GM20000 (cell line): Measurements from ENCODE around the gene ZFAND3.

Experiments used
- DNase-seq: peaks from one replicate; pipeline ENCODE4 v3.0.0; 2012; ENCODE audit warnings: low spot score
- TF ChIP-seq, protein P1 (sequence below): IDR thresholded peaks from 2 replicates; pipeline ENCODE4 v1.5.1; 2012; ENCODE audit warnings: mild to moderate bottlenecking, control low read depth; ENCODE audit errors: extremely low read depth, missing control alignments

Gene ZFAND3

DNA sequence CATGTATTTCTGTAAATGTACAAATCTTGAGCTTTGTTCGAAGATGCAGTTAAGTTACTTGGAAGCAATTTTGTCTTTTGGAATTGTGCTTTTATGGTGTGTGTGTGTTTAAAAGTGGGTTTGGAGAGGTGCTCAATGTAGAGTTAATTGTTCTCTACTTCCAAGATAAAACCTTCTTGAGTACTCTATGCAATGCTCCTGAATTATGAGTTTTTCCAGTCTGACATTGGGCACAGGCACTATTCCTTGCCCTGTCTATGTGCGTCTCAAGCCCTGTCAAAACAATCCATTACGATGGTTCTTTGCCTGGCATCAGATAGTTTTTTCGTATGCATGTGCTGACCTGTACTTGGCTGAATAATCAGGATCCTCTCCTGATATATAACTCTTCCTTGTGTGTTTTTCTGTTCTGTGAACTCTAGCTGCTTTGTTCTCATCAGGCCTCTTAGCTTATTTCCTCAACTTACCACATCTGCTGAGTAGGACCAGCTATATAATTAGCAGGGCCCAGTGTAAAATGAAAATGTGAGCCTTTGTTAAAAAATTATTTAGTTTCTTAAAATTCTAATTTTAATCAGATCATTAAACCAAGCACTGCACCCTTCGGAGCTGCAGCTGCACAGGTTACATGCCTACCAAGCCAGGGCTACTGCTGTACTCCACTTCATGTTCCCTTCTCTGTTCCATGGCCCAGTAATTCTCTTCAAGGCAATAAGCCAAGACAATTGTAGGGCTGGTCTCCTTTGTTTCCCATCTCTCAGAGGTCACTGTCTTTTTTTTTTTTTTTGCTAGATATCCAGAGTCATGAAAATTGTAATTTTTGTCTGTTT lies 160.1 kb downstream of the ZFAND3 start:
- DNase-seq, result no peak
- TF ChIP-seq, protein P1, sequence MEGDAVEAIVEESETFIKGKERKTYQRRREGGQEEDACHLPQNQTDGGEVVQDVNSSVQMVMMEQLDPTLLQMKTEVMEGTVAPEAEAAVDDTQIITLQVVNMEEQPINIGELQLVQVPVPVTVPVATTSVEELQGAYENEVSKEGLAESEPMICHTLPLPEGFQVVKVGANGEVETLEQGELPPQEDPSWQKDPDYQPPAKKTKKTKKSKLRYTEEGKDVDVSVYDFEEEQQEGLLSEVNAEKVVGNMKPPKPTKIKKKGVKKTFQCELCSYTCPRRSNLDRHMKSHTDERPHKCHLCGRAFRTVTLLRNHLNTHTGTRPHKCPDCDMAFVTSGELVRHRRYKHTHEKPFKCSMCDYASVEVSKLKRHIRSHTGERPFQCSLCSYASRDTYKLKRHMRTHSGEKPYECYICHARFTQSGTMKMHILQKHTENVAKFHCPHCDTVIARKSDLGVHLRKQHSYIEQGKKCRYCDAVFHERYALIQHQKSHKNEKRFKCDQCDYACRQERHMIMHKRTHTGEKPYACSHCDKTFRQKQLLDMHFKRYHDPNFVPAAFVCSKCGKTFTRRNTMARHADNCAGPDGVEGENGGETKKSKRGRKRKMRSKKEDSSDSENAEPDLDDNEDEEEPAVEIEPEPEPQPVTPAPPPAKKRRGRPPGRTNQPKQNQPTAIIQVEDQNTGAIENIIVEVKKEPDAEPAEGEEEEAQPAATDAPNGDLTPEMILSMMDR, result no peak

DNA sequence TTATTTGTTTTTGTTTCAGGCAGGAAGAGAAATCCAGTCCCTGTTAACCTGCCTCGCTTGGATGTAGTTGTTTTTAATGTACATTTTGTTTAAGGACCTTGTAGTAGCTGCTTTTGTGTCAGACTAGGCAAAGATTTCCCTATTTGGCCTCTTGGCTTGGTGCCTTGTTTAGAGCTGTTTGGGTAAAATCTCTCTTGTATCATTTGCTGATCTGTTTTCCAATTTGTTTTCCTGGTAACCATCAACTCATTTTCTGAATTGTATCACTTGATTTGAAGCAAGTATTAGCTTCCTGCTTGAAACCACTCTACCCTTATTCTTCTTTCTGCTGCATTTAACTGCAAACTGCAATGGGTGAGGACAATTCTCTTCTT lies 160.7 kb downstream of the ZFAND3 start:
- TF ChIP-seq, protein P1, result no peak
- DNase-seq, result no peak

DNA sequence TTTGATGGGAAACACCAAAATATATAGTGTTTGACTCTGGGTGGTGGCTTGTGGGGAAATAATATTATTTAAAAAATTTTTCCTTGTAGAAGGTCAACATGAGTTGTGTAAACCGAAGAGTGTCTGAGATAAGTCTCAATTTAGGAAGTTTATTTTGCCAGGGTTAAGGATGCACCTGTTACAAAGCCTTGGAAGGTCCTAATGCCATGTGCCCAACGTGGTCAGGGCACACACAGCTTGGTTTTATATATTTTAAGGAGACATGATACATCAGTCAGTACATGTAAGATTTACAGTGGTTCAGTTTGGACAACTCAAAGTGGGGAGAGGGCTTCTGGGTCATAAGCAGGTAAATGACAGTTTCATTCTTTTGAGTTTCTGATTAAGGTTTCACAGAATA lies 162.1 kb downstream of the ZFAND3 start:
- TF ChIP-seq, protein P1, result no peak
- no peak for DNase-seq

DNA sequence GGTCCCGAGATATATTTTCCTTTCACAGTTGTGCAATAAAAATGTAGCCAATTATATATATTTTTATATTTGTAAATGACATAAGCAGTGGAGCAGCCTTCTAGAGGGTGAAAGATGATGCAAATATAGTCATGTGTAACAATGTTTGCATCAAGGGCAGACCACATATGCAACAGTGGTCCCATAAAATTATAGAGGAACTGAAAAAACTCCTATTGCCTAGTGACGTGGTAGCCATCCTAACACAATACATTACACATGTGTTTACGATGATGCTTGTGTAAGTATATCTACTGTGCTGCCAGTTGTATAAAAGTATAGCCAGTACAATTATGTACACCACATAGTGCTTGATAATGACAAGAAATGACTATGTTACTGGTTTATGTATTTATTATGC lies 162.8 kb downstream of the ZFAND3 start:
- TF ChIP-seq, protein P1, result no peak
- no peak for DNase-seq

DNA sequence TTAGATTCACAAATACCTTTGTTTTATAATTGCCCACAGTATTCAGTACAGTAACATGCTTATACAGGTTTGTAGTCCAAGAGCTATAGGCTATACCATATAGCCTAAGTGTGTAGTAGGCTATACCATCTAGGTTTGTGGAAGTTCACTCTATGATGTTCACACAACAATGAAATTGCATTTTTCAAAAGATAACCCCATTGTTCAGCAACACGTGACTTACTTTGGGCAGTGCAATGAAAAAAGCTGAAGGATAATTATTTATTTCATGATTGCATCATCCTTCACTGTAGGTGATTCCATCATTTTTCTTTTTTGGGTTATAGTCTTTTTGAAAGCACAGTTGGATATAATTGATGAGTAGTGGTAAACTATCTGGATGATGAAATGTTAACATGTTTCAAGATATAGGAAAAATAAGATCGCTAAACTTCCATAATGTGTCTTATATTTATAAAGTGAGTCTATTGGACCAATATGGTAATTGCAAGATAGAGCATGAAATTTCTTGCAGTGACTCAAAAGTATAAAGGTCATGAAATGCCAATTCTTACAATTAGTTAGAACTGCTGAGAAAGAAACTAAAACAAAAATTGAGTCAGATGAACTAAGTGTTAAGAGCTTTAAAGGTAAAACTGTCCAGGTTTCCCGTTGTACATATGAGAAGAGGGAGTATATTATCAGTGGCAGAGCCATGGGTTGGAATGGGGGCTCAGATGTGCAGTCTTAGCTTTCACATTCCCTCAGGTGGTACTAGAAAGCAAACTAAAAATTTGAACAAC lies 164.4 kb downstream of the ZFAND3 start:
- no peak for DNase-seq
- TF ChIP-seq, protein P1, result no peak

DNA sequence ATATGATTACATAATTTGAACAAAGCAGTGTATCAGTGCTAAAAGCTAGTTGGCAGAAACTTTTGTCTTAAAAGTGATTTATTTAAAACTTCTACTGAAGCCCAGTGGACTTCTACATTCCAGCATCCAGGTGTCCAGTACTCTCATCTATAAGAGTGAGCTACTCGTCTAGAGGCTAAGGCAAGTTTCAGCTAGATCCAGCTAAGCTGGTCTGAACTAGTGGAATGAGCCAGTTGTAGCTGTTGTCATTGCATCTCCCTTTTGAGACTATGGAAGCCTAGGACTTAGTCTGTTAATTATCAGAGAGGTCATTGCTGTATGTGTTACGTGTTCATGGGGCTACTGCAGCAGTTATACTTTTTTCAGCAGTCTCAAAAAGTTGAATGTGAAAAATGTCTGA lies 165.1 kb downstream of the ZFAND3 start:
- DNase-seq, result no peak
- TF ChIP-seq, protein P1, result no peak

DNA sequence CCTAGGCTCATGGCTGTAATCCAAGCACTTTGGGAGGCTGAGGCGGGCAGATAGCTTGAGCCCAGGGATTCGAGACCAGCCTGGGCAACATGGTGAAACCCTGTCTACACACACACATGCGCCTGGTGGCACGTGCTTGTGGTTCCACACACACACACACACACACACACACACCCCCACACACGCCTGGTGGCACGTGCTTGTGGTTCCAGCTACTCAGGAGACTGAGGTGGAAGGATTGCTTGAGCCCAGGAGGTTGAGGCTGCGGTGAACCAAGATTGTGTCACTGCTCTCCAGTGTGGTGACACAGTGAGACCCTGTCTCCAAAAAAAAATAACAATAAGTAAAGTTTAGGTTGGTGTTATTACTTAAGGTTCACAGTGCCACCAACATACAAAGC lies 165.8 kb downstream of the ZFAND3 start:
- TF ChIP-seq, protein P1, result no peak

More for the DNA sequence above, 165.8 kb downstream of the ZFAND3 start:
- DNase-seq, result no peak
